ENCODE data around the gene ALDH7A1.

DNA sequence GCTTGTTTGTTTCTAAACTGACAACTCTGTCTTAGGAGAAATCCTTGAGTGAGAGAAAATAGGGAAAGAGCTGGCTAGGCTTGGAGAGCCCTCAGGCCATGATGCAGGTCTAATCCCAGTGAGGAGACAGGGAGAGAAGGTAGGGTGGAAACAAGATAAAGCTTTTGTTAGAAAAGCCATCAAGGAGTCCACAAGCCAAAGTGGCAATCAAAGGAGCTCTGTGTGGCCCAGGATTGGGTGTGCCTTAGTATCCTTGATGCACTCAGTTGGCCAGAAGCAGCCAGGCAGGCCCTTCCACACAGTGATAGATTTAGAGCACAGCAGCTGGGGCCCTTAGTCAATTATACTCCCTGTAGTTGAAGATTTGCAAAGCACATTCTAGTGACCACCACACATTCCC, 73.9 kb downstream of the ALDH7A1 start:
- TF ChIP-seq POLR2AphosphoS5 (IDR thresholded peaks at IDR 0.05; ENCODE audit: low read depth, low read length) = no peak
- TF ChIP-seq, protein P1, sequence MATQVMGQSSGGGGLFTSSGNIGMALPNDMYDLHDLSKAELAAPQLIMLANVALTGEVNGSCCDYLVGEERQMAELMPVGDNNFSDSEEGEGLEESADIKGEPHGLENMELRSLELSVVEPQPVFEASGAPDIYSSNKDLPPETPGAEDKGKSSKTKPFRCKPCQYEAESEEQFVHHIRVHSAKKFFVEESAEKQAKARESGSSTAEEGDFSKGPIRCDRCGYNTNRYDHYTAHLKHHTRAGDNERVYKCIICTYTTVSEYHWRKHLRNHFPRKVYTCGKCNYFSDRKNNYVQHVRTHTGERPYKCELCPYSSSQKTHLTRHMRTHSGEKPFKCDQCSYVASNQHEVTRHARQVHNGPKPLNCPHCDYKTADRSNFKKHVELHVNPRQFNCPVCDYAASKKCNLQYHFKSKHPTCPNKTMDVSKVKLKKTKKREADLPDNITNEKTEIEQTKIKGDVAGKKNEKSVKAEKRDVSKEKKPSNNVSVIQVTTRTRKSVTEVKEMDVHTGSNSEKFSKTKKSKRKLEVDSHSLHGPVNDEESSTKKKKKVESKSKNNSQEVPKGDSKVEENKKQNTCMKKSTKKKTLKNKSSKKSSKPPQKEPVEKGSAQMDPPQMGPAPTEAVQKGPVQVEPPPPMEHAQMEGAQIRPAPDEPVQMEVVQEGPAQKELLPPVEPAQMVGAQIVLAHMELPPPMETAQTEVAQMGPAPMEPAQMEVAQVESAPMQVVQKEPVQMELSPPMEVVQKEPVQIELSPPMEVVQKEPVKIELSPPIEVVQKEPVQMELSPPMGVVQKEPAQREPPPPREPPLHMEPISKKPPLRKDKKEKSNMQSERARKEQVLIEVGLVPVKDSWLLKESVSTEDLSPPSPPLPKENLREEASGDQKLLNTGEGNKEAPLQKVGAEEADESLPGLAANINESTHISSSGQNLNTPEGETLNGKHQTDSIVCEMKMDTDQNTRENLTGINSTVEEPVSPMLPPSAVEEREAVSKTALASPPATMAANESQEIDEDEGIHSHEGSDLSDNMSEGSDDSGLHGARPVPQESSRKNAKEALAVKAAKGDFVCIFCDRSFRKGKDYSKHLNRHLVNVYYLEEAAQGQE (IDR thresholded peaks at IDR 0.05; ENCODE audit: insufficient read depth in 1 of 2, low read depth in 2 of 2, low read length in 2 of 2) = no peak

Data from PFSK-1 (cell line).